ENCODE results near the gene FSTL4. TPM values are rescaled to one million over a fixed set of nuclear protein-coding genes. Genes with fewer than 3 reads are reported as not detected.

FSTL4 gene
- polyA plus RNA-seq, 1 of the 3 experiments (the other 2 are of a cell fraction): not detected

DNA sequence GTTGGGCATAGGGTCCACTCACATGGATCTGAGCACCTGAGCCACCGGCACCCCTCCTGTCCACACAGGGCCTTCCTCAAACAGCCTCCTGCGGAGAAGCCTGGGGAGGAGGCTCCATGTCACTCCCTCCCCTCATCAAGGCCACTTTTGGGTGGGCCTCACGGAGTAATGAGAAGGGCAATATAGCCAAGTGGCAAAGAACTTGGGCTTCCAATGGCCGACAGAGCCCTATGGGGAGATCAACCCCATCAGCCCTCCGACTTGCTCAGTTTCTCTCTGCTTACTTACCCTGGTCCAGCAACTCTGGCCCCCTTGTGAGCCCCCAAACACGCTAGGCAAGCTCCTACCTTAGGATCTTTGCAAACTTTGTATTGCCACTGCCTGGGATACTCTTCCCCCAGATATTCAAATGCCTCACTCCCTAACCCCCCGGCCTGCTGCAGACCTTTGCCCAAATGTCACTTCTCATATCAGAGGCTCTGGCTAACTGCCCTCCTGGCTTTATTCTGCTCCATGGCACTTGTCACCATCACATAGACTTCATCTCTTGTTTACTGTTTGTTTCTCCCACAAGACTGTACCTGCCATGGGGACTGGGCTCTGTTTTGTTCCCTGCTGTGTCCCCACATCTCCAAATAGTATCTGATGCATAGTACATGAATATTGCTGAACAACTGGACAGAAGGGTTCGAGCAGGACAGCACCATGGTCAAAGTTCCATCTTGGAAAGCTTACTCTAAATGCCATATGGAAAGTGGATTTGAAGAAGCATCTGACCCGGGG is 220.8 kb downstream of the FSTL4 start:
- no peaks in the 10 kb centered on the region for H3K9me2 ChIP-seq
- 28% methylated on average over 9 of the region's 9 CpGs for whole genome bisulfite sequencing (ENCODE audit: low lambda C conversion rate)
- H3K27ac ChIP-seq (ENCODE audit: low read depth in 2 of 2, low read length in 1 of 2): no peak overlapping the region
- DNase-seq: no peak
- CTCF ChIA-PET: interaction anchor here (1.0 kb wide), 1 partner anchor 32 kb away, joined by 7 read pairs; no protein-coding TSS in a partner anchor
- H3K27me3 ChIP-seq (ENCODE audit: insufficient read depth): no peaks in the 10 kb centered on the region; the same call in 1 of the 2 replicates
- H4K20me1 ChIP-seq (ENCODE audit: insufficient read depth): no peaks in the 10 kb centered on the region
- H3K4me3 ChIP-seq (ENCODE audit: low read depth in 2 of 2, low read length in 1 of 2): no peak overlapping the region
- no peak overlapping the region for H3K4me2 ChIP-seq
- POLR2A ChIA-PET: no interaction called here
- no peak overlapping the region for H3K9ac ChIP-seq
- no peaks in the 10 kb centered on the region for H3K36me3 ChIP-seq (replicated peaks in 1 of 2; ENCODE audit: control insufficient read depth in 1 of 2, insufficient read depth in 2 of 2, low read length in 1 of 2)
- H2AFZ ChIP-seq (ENCODE audit: low read depth): no peak overlapping the region
- no peaks in the 10 kb centered on the region for H3K79me2 ChIP-seq (ENCODE audit: insufficient read depth)
- no peaks in the 10 kb centered on the region for H3K4me1 ChIP-seq (ENCODE audit: control insufficient read depth in 1 of 2, insufficient read depth in 2 of 2, low read depth in 1 of 2, low read length in 1 of 2)
- H3K9me3 ChIP-seq: no peaks in the 10 kb centered on the region
- TF ChIP-seq POLR2AphosphoS5 (IDR thresholded peaks at IDR 0.05; ENCODE audit: low read depth, low read length): no peak
- TF ChIP-seq, protein P1, sequence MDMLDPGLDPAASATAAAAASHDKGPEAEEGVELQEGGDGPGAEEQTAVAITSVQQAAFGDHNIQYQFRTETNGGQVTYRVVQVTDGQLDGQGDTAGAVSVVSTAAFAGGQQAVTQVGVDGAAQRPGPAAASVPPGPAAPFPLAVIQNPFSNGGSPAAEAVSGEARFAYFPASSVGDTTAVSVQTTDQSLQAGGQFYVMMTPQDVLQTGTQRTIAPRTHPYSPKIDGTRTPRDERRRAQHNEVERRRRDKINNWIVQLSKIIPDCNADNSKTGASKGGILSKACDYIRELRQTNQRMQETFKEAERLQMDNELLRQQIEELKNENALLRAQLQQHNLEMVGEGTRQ (IDR thresholded peaks at IDR 0.05; ENCODE audit: borderline replicate concordance, low read depth, low read length): no peak
- TF ChIP-seq GATA2 (CRISPR knock-in tag; IDR thresholded peaks at IDR 0.05): no peak
- no peak for TF ChIP-seq SMC3 (IDR thresholded peaks at IDR 0.05; ENCODE audit: low read depth, low read length)
- no peak for TF ChIP-seq EP300 (IDR thresholded peaks at IDR 0.05; ENCODE audit: borderline replicate concordance in 1 of 2, low read depth in 1 of 2, low read length in 1 of 2)
- TF ChIP-seq FOXJ3 (CRISPR knock-in tag; IDR thresholded peaks at IDR 0.05): no peak
- TF ChIP-seq, protein P2, sequence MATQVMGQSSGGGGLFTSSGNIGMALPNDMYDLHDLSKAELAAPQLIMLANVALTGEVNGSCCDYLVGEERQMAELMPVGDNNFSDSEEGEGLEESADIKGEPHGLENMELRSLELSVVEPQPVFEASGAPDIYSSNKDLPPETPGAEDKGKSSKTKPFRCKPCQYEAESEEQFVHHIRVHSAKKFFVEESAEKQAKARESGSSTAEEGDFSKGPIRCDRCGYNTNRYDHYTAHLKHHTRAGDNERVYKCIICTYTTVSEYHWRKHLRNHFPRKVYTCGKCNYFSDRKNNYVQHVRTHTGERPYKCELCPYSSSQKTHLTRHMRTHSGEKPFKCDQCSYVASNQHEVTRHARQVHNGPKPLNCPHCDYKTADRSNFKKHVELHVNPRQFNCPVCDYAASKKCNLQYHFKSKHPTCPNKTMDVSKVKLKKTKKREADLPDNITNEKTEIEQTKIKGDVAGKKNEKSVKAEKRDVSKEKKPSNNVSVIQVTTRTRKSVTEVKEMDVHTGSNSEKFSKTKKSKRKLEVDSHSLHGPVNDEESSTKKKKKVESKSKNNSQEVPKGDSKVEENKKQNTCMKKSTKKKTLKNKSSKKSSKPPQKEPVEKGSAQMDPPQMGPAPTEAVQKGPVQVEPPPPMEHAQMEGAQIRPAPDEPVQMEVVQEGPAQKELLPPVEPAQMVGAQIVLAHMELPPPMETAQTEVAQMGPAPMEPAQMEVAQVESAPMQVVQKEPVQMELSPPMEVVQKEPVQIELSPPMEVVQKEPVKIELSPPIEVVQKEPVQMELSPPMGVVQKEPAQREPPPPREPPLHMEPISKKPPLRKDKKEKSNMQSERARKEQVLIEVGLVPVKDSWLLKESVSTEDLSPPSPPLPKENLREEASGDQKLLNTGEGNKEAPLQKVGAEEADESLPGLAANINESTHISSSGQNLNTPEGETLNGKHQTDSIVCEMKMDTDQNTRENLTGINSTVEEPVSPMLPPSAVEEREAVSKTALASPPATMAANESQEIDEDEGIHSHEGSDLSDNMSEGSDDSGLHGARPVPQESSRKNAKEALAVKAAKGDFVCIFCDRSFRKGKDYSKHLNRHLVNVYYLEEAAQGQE (IDR thresholded peaks at IDR 0.05; ENCODE audit: low read depth, low read length): no peak
- TF ChIP-seq ELF1 (IDR thresholded peaks at IDR 0.05): no peak
- no peak for TF ChIP-seq EZH2phosphoT487 (IDR thresholded peaks at IDR 0.05; ENCODE audit: borderline replicate concordance, low read depth)
- TF ChIP-seq, protein P3, sequence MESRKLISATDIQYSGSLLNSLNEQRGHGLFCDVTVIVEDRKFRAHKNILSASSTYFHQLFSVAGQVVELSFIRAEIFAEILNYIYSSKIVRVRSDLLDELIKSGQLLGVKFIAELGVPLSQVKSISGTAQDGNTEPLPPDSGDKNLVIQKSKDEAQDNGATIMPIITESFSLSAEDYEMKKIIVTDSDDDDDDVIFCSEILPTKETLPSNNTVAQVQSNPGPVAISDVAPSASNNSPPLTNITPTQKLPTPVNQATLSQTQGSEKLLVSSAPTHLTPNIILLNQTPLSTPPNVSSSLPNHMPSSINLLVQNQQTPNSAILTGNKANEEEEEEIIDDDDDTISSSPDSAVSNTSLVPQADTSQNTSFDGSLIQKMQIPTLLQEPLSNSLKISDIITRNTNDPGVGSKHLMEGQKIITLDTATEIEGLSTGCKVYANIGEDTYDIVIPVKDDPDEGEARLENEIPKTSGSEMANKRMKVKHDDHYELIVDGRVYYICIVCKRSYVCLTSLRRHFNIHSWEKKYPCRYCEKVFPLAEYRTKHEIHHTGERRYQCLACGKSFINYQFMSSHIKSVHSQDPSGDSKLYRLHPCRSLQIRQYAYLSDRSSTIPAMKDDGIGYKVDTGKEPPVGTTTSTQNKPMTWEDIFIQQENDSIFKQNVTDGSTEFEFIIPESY (IDR thresholded peaks at IDR 0.05; ENCODE audit: borderline replicate concordance, low read depth): no peak
- no peaks in the 10 kb centered on the region for H3F3A ChIP-seq (replicated peaks; ENCODE audit: insufficient read depth)

All from SK-N-SH (cell line).